Measurements from ENCODE around the gene CABLES1. TPM values are rescaled to one million over a fixed set of nuclear protein-coding genes. Genes with fewer than 3 reads are reported as not detected.

Gene CABLES1
- total RNA-seq, 2 experiments from 2014 or later, result 1.2 to 1.4 TPM

DNA sequence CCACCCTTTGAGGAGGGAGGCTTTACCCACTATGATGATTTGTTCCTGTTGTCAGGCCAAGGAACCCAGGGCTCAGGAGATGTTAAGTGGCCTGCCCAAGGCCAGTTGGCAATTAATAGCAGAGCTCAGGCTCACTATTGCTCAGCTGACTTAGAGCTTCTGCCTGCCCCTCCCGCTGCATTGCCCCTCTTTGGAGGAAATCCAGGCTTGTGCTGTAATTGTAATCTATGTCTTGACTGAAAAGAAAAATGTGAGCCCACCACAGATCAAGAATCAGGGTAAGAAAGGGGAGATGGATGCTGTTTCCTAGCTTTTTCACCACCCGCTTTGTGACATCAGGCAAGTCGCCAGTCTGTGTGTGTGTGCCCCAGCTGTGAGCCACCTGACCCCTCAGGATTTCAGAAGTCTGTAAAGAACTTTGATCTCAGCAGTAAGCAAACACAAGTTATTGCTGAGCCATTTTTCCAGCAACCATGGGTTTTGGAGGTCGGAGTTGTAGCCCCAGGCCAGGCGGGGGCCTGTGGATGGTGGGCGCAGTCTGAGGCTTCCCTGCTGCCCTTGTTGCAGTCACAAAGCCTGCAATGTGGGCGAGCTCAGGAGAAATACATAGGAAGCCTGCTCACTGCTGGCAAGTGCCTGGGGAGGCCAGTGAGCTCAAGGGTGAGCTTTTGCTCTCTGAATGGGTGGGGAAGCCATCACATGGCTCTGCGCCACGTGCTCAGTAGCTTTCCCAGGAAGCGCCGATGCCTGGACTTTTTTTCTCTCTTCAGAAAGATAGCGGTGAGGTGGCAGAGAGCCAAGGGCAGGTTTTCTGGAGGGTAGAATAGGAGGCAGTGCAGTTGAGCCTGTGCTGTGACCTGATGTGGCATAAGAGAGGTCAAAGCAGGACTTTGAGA is 6.1 kb downstream of the CABLES1 start:
- Mint-ChIP-seq H3K27me3 (peaks cover 30% of the 10 kb centered on the region), H3K36me3 (no peaks in the 10 kb centered on the region), H3K27ac (no peak overlapping the region), H3K4me3 (no peak overlapping the region), H3K4me1 (peaks cover 24% of the 10 kb centered on the region), H3K9me3 (no peaks in the 10 kb centered on the region)
- no peak for ATAC-seq (ENCODE audit: low read depth)
- POLR2A ChIA-PET, result no interaction called here
- no peak for DNase-seq

DNA sequence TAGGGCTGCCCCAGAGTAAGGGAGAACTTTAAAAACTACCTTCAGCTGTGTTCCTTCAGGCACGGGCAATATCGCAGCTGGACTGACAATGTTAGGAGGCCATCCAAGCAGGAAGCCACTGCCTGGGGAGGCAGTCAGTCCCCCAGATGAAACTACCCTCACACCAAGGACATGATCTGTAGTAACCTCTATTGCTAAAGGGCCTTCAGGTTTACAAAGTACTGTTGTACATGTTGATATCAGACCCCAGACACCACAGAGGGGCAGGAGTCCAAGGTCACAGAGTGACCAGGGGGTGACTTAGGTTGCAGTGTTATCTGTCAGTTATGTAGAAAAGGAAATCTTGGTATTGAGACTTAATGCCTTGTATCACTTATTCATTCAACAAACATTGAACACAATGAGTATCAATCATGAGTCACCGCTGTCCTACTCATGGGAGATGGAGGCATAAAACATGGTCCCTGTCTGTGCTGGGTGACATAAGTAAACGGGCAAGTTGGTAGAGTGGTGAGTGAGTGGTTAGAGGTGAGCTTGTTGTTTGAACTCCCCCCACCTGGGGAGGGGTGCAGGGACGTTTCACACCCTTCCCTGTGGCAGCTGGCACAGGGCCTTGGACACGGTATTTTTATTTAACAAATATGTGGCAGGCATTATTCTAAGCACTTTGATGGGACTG is 7.1 kb downstream of the CABLES1 start:
- H3K36me3 Mint-ChIP-seq, result no peaks in the 10 kb centered on the region

DNA sequence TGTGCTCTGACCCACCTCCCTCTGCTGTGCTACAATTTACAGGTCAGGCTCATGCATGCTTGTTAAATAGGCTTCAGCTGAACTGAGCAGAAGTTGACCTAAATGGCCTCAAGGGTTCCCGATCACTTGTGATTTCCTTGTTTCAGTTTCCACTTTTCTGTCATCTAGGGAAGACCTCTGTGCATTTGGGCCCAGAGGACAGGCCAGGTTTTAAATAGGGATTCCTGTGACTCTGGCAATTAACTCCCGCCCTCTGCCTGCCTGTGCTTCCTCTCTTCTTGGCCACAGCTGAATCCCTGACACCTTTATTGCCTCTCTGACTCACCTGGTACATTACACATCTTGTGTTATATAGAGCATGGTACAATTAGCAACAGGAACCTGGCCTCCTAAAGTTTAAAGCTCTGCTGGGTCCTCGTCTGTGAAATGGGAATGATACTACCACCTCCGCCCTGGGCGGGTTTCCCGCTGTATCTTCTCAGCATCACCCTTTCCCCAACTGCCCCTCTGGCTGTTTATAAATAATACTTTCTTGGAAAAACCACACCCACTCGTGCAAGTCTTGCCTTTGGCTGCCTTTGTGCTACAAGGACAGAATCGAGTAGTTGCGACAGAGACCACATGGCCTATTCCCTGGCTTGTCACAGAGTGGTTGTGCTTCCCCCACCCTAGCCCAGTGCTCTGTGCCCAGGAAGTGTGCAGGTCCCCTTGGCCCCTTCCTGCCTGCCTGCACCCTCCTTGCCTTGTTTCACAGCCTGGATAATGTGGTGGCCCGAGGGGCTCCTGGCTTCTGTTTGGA is 7.9 kb downstream of the CABLES1 start:
- peak; percentile 44 for ATAC-seq (ENCODE audit: low read depth)
- H3K27me3 Mint-ChIP-seq, result peaks cover 14% of the 10 kb centered on the region

More for the DNA sequence above, 7.1 kb downstream of the CABLES1 start:
- POLR2A ChIA-PET, result no interaction called here
- Mint-ChIP-seq H3K27me3 (peaks cover 22% of the 10 kb centered on the region), H3K27ac (no peak overlapping the region), H3K4me1 (peaks cover 22% of the 10 kb centered on the region), H3K4me3 (no peak overlapping the region), H3K9me3 (no peaks in the 10 kb centered on the region)
- ATAC-seq (ENCODE audit: low read depth) (no peak), DNase-seq (no peak)

DNA sequence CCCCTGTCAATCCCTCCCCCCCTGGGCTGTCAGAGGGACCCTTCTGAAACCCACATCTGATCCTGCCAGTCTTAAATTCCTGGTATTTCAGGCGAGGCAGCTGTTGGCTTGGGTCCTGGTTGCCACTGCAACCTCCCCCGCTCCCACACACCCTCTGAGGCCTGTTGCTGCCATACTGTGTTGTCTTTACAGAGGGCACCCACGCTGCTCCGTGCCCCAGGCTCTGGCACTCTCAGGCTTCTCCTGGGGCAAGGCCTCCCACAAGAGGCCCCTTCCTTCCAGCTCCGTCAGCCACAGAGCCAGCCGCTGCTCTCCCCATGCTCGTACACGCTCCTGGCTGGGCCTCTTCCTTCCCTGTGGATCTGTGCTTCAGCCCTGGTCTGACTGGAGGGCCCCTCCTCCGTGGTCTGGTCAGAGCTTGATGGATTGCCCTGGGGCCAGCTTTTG is 8.6 kb downstream of the CABLES1 start:
- Mint-ChIP-seq H3K4me1 (peaks cover 22% of the 10 kb centered on the region), H3K9me3 (no peaks in the 10 kb centered on the region), H3K27ac (peak overlapping the region; percentile 62), H3K36me3 (no peaks in the 10 kb centered on the region), H3K27me3 (peaks cover 9% of the 10 kb centered on the region), H3K4me3 (no peak overlapping the region)
- DNase-seq (no peak), ATAC-seq (ENCODE audit: low read depth) (no peak)
- POLR2A ChIA-PET, result no interaction called here

More for the DNA sequence above, 7.9 kb downstream of the CABLES1 start:
- peaks cover 22% of the 10 kb centered on the region for H3K4me1 Mint-ChIP-seq
- H3K4me3 Mint-ChIP-seq, result no peak overlapping the region
- no peaks in the 10 kb centered on the region for H3K36me3 Mint-ChIP-seq
- POLR2A ChIA-PET, result no interaction called here
- H3K27ac Mint-ChIP-seq, result peak overlapping the region; percentile 18
- DNase-seq, result no peak
- no peaks in the 10 kb centered on the region for H3K9me3 Mint-ChIP-seq

DNA sequence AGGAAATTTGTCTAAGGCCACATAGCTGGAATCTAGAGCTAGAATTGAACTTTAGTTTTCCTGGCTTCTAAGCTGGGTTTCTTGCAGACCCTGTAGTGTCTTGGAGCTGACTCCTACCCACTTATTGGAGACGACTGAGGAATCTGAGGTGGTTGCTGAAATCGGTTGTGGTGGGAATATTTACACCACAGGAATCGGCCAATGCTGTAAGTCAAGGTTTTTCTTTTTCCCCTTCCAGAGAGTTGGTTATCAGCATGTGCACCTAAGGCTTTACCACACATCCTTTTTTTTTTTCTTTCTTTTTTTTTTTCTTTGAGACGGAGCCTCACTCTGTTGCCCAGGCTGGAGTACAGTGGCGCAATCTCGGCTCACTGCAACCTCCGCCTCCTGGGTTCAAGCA is 9.4 kb downstream of the CABLES1 start:
- peaks cover 22% of the 10 kb centered on the region for H3K4me1 Mint-ChIP-seq
- no peaks in the 10 kb centered on the region for H3K36me3 Mint-ChIP-seq
- H3K4me3 Mint-ChIP-seq, result no peak overlapping the region
- POLR2A ChIA-PET, result no interaction called here
- DNase-seq (no peak), ATAC-seq (ENCODE audit: low read depth) (no peak)
- H3K27me3 Mint-ChIP-seq, result peaks cover 7% of the 10 kb centered on the region
- H3K9me3 Mint-ChIP-seq, result no peaks in the 10 kb centered on the region
- no peak overlapping the region for H3K27ac Mint-ChIP-seq

DNA sequence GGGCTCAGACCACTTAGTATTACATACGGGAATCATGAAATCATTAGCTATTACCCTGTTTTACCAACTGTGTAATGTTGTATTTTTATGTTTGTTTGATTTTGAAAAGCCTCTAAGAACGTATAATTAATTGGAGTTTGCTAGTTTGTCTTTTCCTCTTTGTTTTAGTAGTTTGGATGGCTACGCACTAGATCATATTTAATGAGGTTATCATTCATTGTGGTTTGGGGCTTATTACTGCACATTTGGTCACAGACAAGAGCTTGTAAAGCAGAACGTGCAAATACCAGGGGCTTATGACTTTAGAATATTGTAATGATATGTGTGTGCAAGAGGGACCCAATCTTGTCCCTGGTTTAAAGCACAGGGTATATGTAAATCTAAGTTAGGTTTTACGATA is 10.3 kb downstream of the CABLES1 start:
- H3K36me3 Mint-ChIP-seq, result no peaks in the 10 kb centered on the region
- peaks cover 7% of the 10 kb centered on the region for H3K27me3 Mint-ChIP-seq
- ATAC-seq (ENCODE audit: low read depth) (no peak), DNase-seq (no peak)
- no peak overlapping the region for H3K4me3 Mint-ChIP-seq
- peaks cover 22% of the 10 kb centered on the region for H3K4me1 Mint-ChIP-seq
- no peaks in the 10 kb centered on the region for H3K9me3 Mint-ChIP-seq
- H3K27ac Mint-ChIP-seq, result no peak overlapping the region
- POLR2A ChIA-PET, result no interaction called here

DNA sequence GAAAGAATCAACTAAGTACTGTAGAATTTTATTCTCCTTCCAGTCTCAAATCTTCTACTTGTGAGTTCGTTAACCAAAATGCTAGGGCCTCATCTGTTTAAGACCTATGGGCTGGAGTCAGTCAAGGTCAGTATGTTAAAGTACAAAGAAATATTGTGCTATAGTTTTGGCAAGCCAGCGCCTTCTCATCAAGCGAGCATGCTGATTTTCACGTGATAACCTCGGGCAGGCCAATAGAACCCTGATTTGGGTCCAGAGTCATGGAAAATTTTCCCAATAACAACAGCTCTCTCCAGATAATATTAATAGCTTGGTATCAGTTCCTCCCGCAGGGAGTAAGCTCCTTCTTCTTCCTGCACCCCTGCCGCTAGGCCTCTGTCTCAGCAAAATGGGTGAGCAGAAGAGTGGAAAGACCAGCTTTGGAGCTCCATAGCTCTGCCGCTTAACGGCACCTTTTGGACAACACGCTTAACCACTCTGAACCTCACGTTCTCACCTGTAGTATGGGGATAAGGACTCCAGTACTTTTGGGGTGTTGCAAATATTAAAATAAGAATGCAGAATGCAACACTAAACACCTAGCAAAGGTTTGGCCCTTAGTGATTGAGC is 11.7 kb downstream of the CABLES1 start:
- H3K4me3 Mint-ChIP-seq, result no peak overlapping the region
- POLR2A ChIA-PET, result no interaction called here
- ATAC-seq (ENCODE audit: low read depth) (no peak), DNase-seq (no peak)
- no peaks in the 10 kb centered on the region for H3K9me3 Mint-ChIP-seq
- H3K4me1 Mint-ChIP-seq, result peaks cover 17% of the 10 kb centered on the region
- H3K36me3 Mint-ChIP-seq, result no peaks in the 10 kb centered on the region
- H3K27me3 Mint-ChIP-seq, result peaks cover 7% of the 10 kb centered on the region
- no peak overlapping the region for H3K27ac Mint-ChIP-seq

DNA sequence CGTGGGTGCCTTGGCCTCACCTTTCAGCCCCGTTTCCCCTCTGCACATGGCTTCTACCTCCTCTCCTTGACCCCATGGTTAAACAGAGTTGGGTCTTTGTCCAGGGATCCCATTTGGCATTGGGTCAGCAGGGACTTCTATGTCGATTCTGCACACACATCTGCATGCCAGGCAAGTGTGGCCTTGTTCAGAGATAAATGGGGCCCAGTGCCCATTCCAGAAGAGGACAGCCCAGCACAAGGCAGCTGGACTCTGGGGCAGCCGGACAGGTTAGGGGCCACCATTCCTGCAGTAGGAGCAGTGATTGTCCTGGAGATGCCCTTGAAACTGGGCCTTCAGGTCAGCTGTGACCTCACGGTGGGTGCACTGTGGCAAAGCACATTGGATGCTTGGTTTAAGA is 13.1 kb downstream of the CABLES1 start:
- H3K27me3 Mint-ChIP-seq, result peaks cover 7% of the 10 kb centered on the region
- no peaks in the 10 kb centered on the region for H3K36me3 Mint-ChIP-seq
- no peak overlapping the region for H3K27ac Mint-ChIP-seq
- POLR2A ChIA-PET, result no interaction called here
- DNase-seq (no peak), ATAC-seq (ENCODE audit: low read depth) (no peak)
- H3K4me3 Mint-ChIP-seq, result no peak overlapping the region
- peaks cover 10% of the 10 kb centered on the region for H3K4me1 Mint-ChIP-seq
- H3K9me3 Mint-ChIP-seq, result no peaks in the 10 kb centered on the region

DNA sequence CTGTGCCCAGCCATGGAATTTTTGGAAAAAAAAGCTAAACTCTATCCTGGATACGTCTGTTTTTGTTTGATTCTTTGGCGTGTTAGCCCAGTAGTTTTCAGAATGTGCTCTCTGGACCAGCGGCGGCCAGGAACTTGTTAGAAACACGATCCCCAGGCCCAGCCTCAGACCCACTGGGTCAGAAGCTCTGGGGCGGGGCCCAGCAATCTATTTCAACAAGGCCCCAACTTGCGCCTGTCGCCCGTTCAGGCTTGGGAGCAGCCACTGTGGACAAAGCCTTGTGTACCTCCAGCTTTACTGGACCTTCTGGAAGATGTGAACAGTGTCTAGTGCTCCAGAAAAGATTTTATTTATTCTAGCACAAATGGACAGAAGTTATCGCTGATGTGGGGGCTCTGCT is 14.3 kb downstream of the CABLES1 start:
- no peak overlapping the region for H3K4me3 Mint-ChIP-seq
- H3K36me3 Mint-ChIP-seq, result no peaks in the 10 kb centered on the region
- POLR2A ChIA-PET, result no interaction called here
- no peaks in the 10 kb centered on the region for H3K4me1 Mint-ChIP-seq
- no peaks in the 10 kb centered on the region for H3K9me3 Mint-ChIP-seq
- peaks cover 7% of the 10 kb centered on the region for H3K27me3 Mint-ChIP-seq
- DNase-seq (no peak), ATAC-seq (ENCODE audit: low read depth) (no peak)
- H3K27ac Mint-ChIP-seq, result no peak overlapping the region

DNA sequence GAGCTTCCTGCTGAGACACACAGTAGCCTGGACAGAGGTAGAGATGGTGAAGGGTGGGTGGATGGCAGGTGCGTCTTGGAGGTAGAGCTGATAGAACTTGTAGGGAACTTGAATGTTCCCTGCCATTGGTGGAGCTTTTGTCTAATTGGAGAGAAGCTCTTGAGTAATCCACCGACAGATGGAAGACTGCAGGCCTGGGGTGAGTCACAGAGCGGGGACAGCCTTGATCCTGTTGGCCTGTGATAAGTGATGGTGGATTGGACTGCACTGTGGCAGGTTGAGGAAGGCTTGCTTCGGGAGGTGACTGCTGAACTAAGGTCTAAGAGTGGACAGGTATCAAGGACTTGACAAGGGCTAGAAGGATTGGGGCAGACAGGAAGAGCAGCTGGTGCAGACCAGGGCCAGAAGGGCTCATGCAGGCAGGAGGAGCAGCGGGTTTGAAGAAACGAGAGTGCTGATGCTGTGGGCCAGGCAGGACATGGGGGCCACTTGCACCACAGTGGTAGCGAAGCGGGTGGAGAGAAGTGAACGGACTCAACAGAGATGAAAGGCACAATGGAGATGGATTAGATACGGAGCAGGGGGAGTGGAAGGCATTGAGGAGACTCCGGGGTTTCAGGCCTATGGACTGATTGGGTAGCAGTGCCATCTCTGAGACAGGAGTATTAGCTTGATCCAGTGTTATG is 16.3 kb downstream of the CABLES1 start:
- Mint-ChIP-seq H3K27me3 (peaks cover 2% of the 10 kb centered on the region), H3K9me3 (no peaks in the 10 kb centered on the region), H3K36me3 (no peaks in the 10 kb centered on the region), H3K4me1 (peaks cover 2% of the 10 kb centered on the region), H3K4me3 (no peak overlapping the region), H3K27ac (no peak overlapping the region)
- POLR2A ChIA-PET, result no interaction called here
- no peak for DNase-seq
- ATAC-seq (ENCODE audit: low read depth), result no peak

DNA sequence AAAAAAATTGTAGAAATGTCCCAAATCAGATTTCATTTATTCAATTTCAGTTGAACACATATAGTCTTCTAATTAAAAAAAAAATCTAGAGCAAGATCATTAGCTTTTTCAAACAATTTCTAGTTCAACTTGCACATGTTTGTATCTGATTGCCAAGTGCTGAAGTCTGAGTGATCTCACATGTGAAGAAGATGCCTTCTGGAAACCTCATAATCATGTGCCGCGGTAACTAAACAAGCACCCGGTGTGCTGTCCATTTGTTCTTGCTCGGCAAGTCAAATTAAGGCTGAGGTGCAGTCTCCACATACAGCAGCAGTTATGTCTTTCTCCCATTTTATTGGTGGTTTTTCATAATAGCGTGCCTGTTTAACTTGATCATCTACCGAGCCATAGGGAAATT is 18.7 kb downstream of the CABLES1 start:
- no peaks in the 10 kb centered on the region for H3K9me3 Mint-ChIP-seq
- no peak overlapping the region for H3K4me3 Mint-ChIP-seq
- DNase-seq (no peak), ATAC-seq (ENCODE audit: low read depth) (no peak)
- peaks cover 2% of the 10 kb centered on the region for H3K27me3 Mint-ChIP-seq
- no peaks in the 10 kb centered on the region for H3K36me3 Mint-ChIP-seq
- peaks cover 2% of the 10 kb centered on the region for H3K4me1 Mint-ChIP-seq
- POLR2A ChIA-PET, result no interaction called here
- H3K27ac Mint-ChIP-seq, result no peak overlapping the region

DNA sequence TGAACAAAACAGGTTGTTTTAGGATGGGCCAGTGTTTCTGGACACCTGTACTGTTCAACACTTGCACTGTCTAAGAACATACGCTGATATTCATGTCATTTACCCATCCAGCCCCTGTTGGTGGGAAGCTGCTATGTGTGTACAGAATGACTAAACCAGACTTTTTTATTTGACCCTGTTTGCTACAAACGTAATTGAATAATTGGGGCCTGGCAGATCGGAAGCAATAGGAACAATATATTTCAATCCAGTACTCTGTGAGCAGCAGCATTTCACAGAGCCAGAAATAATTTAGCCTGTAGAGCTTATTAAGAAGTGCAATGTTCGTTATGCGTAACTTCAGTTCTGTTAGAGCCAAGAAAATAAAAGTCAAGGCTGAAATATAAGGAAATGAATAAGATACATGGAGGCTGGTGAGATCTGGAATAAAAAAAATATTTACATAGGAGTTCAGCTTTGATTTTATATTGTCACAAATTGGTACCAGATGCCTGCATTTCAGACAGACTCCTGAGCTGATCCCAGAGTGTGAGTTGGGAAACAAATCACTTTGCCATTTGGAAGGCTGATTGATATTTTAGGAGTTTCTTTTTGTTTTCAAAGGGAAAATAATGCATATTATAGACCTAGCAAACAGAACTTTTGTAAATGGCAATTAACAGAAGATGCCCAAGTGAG is 19.7 kb downstream of the CABLES1 start:
- Mint-ChIP-seq H3K9me3 (no peaks in the 10 kb centered on the region), H3K4me1 (peaks cover 2% of the 10 kb centered on the region), H3K27ac (no peak overlapping the region), H3K36me3 (no peaks in the 10 kb centered on the region), H3K27me3 (peaks cover 2% of the 10 kb centered on the region), H3K4me3 (no peak overlapping the region)
- POLR2A ChIA-PET, result no interaction called here
- DNase-seq (no peak), ATAC-seq (ENCODE audit: low read depth) (no peak)

Measured in activated naive CD8-positive, alpha-beta T cell treated with anti-CD3 and anti-CD28 coated beads, Interleukin-2, amount 10 ng/mL, durations not matched to agents 7 days and 5 days (primary cell).